Gastrocnemius medialis (tissue), 4 donors: ENCODE data around the gene SLC30A2. TPM values are rescaled to one million over a fixed set of nuclear protein-coding genes. Genes with fewer than 3 reads are reported as not detected.

Experiments
- ATAC-seq, 2 donors: fragments of 150-250 bp; one replicate each; pipeline ENCODE4 v1.9.1; 2016
- DNase-seq, 2 donors: peaks; one replicate each; pipeline ENCODE4 v3.0.0-alpha.2; 2019
- H3K27ac ChIP-seq, 4 donors: fragments of 200-600 bp; sonication (generic); 1 replicate in 1 of 4; 2 replicates in 3 of 4; pipeline ENCODE4 v1.5.1; 2016 to 2018; ENCODE audit warnings: mild to moderate bottlenecking in 2 of 4, moderate library complexity in 1 of 4
- H3K27me3 ChIP-seq, 3 donors: fragments of 200-600 bp; sonication (generic) in 2 of 3; 1 replicate in 1 of 3; 2 replicates in 2 of 3; pipeline versions ENCODE4 v1.5.1 to v1.6.0; 2016 to 2019; ENCODE audit warnings: mild to moderate bottlenecking in 1 of 3, moderate library complexity in 1 of 3
- H3K36me3 ChIP-seq, 2 donors: fragments of 200-600 bp; sonication (generic) in 1 of 2; one replicate each; pipeline ENCODE4 v1.5.1; 2017 to 2018
- H3K4me1 ChIP-seq, 2 donors: fragments of 200-600 bp; sonication (generic) in 1 of 2; one replicate each; pipeline ENCODE4 v1.5.1; 2016 to 2017; ENCODE audit warnings: mild to moderate bottlenecking in 2 of 2
- H3K4me3 ChIP-seq, 4 donors: fragments of 200-600 bp; sonication (generic) in 3 of 4; 1 replicate in 1 of 4; 2 replicates in 3 of 4; pipeline ENCODE4 v1.5.1; 2016 to 2019; ENCODE audit warnings: mild to moderate bottlenecking in 2 of 4
- H3K9me3 ChIP-seq, 3 donors: fragments of 200-600 bp; sonication (generic) in 2 of 3; 1 replicate in 1 of 3; 2 replicates in 2 of 3; pipeline ENCODE4 v1.5.1; 2016 to 2019
- CTCF ChIP-seq, 5 experiments: fragments of 450-650 bp in 3 of 5; fragments of 200-600 bp in 2 of 5; sonication (generic) in 2 of 5; IDR thresholded peaks in 4 of 5; conservative IDR thresholded peaks in 1 of 5; 1 replicate in 4 of 5; 2 replicates in 1 of 5; pipeline ENCODE4 v1.5.1; 2016 to 2019; ENCODE audit warnings: antibody characterized with exemption in 5 of 5, mild to moderate bottlenecking in 3 of 5, moderate library complexity in 3 of 5
- POLR2A ChIP-seq, 2 donors: fragments of 450-650 bp; IDR thresholded peaks; one replicate each; pipeline ENCODE4 v1.6.1; 2017; ENCODE audit warnings: antibody characterized with exemption in 2 of 2, mild to moderate bottlenecking in 2 of 2, moderate library complexity in 2 of 2
- in situ Hi-C, 4 donors: fragments of 200-750 bp; cut with MboI; loops; one replicate each; pipeline versions ENCODE4 v1.15.0 to v1.8.0; 2017; ENCODE audit warnings: low sequenced_read_pairs in 4 of 4
- intact Hi-C: fragments of 100-400 bp; cut with DNase I; formaldehyde crosslinking; loops from one replicate; pipeline ENCODE4 v1.15.1; 2023; ENCODE audit warnings: low total_unique reads
- total RNA-seq, 4 donors: library from RNA; depleted of rRNA; stranded (reverse); fragments of >200 nt; gene quantifications; one replicate each; pipeline versions ENCODE4 v1.1.0 to v1.2.3, GENCODE V29; 2016

The SLC30A2 gene
- total RNA-seq, 4 donors from 2014 or later, result 1.2 to 5.2 (median 3.1) TPM

- Histone ChIP-seq H3K27ac (peak overlapping the region; percentile 88 to 96 (median 94)), H3K4me3 (peak overlapping the region in 3 of 4 donors; percentile 37 to 85 (median 65)), H3K36me3 (peaks cover 11 to 99% of the 10 kb centered on the region in 2 donors), H3K9me3 (no peaks in the 10 kb centered on the region), H3K27me3 (no peaks in the 10 kb centered on the region), H3K4me1 (no peaks in the 10 kb centered on the region)
- in situ Hi-C loops, result no loop called here
- peak; percentile 53 to 83 for DNase-seq
- intact Hi-C loops, result no loop called here
- ATAC-seq, result peak; percentile 1 to 34
- TF ChIP-seq CTCF (IDR thresholded peaks at IDR 0.05 in 4 of 5, conservative IDR thresholded peaks at IDR 0.05 in 1 of 5) (no peak), POLR2A (IDR thresholded peaks at IDR 0.05) (peak; percentile 8 to 22)
These were observed 15.1 kb upstream of the SLC30A2 start for GRCh38 chr1:26060832-26061574.

GRCh38 chr1:26059906-26060305 is 14.0 kb upstream of the SLC30A2 start:
- Histone ChIP-seq H3K4me3 (peak overlapping the region in 1 of 4 donors; percentile 15), H3K9me3 (no peaks in the 10 kb centered on the region), H3K4me1 (no peaks in the 10 kb centered on the region), H3K27me3 (no peaks in the 10 kb centered on the region), H3K27ac (peak overlapping the region; percentile 88 to 96 (median 94)), H3K36me3 (peaks cover under 1 to 99% of the 10 kb centered on the region in 2 donors)
- DNase-seq, result peak in 1 of 2 donors; percentile 46
- TF ChIP-seq POLR2A (IDR thresholded peaks at IDR 0.05) (no peak), CTCF (IDR thresholded peaks at IDR 0.05 in 4 of 5, conservative IDR thresholded peaks at IDR 0.05 in 1 of 5) (no peak)
- intact Hi-C loops (no loop called here), in situ Hi-C loops (no loop called here)
- no peak for ATAC-seq

- peak overlapping the region; percentile 88 to 96 (median 94) for H3K27ac ChIP-seq
- no peaks in the 10 kb centered on the region for H3K4me1 ChIP-seq
- ATAC-seq (no peak), DNase-seq (no peak)
- H3K36me3 ChIP-seq, result peaks cover 0 to 99% of the 10 kb centered on the region in 2 donors
- intact Hi-C loops (no loop called here), in situ Hi-C loops (no loop called here)
- no peaks in the 10 kb centered on the region for H3K9me3 ChIP-seq
- TF ChIP-seq POLR2A (IDR thresholded peaks at IDR 0.05), result no peak
- no peak for TF ChIP-seq CTCF (IDR thresholded peaks at IDR 0.05 in 4 of 5, conservative IDR thresholded peaks at IDR 0.05 in 1 of 5)
- H3K4me3 ChIP-seq, result no peak overlapping the region
- H3K27me3 ChIP-seq, result no peaks in the 10 kb centered on the region
These were observed 12.2 kb upstream of the SLC30A2 start for GRCh38 chr1:26058052-26058595.

GRCh38 chr1:26057189-26057588 is 11.3 kb upstream of the SLC30A2 start:
- Histone ChIP-seq H3K4me1 (no peaks in the 10 kb centered on the region), H3K4me3 (no peak overlapping the region), H3K36me3 (peaks cover 0 to 98% of the 10 kb centered on the region in 2 donors), H3K9me3 (no peaks in the 10 kb centered on the region), H3K27ac (peak overlapping the region; percentile 88 to 96 (median 94)), H3K27me3 (no peaks in the 10 kb centered on the region)
- intact Hi-C loops, result no loop called here
- in situ Hi-C loops, result no loop called here
- ATAC-seq (no peak), DNase-seq (no peak)
- no peak for TF ChIP-seq CTCF (IDR thresholded peaks at IDR 0.05 in 4 of 5, conservative IDR thresholded peaks at IDR 0.05 in 1 of 5)
- peak in 1 of 2 donors; percentile 10 for TF ChIP-seq POLR2A (IDR thresholded peaks at IDR 0.05)
